NB4 (cell line): Measurements from ENCODE around the gene SLC35A5.

Source experiments
- DNase-seq: peaks from one replicate; pipeline ENCODE4 v3.0.0; 2010; ENCODE audit warnings: low read depth
- H3K4me3 ChIP-seq: one replicate; pipeline ENCODE4 v1.5.1; 2011; ENCODE audit warnings: mild to moderate bottlenecking, low read depth, low read length, moderate library complexity
- CTCF ChIP-seq: IDR thresholded peaks from one replicate; pipeline ENCODE4 v1.5.1; 2012; ENCODE audit warnings: low read depth, low read length
- MAX ChIP-seq: IDR thresholded peaks from 2 replicates; pipeline ENCODE4 v1.6.1; 2011; ENCODE audit warnings: low read depth, low read length
- MYC ChIP-seq: IDR thresholded peaks from 2 replicates; pipeline ENCODE4 v1.6.1; 2011; ENCODE audit warnings: low read depth, low read length
- POLR2A ChIP-seq: IDR thresholded peaks from 2 replicates; pipeline ENCODE4 v1.6.1; 2011; ENCODE audit warnings: mild to moderate bottlenecking; ENCODE audit not compliant: insufficient read length; ENCODE audit errors: extremely low read depth

The SLC35A5 gene

GRCh38 chr3:112582244-112582874, 20.5 kb downstream of the SLC35A5 start:
- H3K4me3 ChIP-seq = no peak overlapping the region
- peak; percentile 63 for DNase-seq
- TF ChIP-seq CTCF (peak; percentile 41), POLR2A (no peak)

- no peak overlapping the region for H3K4me3 ChIP-seq
- no peak for TF ChIP-seq CTCF
- TF ChIP-seq MYC = no peak
- TF ChIP-seq POLR2A = no peak
- no peak for TF ChIP-seq MAX
- no peak for DNase-seq
Measured at GRCh38 chr3:112583105-112583504, 21.3 kb downstream of the SLC35A5 start.

GRCh38 chr3:112585782-112586181, 23.9 kb downstream of the SLC35A5 start:
- no peak overlapping the region for H3K4me3 ChIP-seq
- no peak for TF ChIP-seq CTCF
- no peak for TF ChIP-seq POLR2A
- no peak for TF ChIP-seq MAX
- TF ChIP-seq MYC = no peak

GRCh38 chr3:112587336-112587735, 25.5 kb downstream of the SLC35A5 start:
- no peak overlapping the region for H3K4me3 ChIP-seq
- peak; percentile 25 for DNase-seq
- TF ChIP-seq CTCF (no peak), POLR2A (no peak), MYC (no peak), MAX (no peak)

More at GRCh38 chr3:112585782-112586181, 23.9 kb downstream of the SLC35A5 start:
- DNase-seq = no peak

GRCh38 chr3:112593258-112593657, 31.4 kb downstream of the SLC35A5 start:
- TF ChIP-seq MYC = no peak
- no peak for TF ChIP-seq POLR2A
- TF ChIP-seq MAX = no peak
- no peak for TF ChIP-seq CTCF
- H3K4me3 ChIP-seq = no peak overlapping the region
- no peak for DNase-seq

- H3K4me3 ChIP-seq = no peak overlapping the region
- DNase-seq = no peak
- TF ChIP-seq MAX (no peak), CTCF (no peak), POLR2A (no peak), MYC (no peak)
Measured at GRCh38 chr3:112594856-112595255, 33.0 kb downstream of the SLC35A5 start.
